ENCODE data around the gene ZNF408.

ZNF408 gene

DNA sequence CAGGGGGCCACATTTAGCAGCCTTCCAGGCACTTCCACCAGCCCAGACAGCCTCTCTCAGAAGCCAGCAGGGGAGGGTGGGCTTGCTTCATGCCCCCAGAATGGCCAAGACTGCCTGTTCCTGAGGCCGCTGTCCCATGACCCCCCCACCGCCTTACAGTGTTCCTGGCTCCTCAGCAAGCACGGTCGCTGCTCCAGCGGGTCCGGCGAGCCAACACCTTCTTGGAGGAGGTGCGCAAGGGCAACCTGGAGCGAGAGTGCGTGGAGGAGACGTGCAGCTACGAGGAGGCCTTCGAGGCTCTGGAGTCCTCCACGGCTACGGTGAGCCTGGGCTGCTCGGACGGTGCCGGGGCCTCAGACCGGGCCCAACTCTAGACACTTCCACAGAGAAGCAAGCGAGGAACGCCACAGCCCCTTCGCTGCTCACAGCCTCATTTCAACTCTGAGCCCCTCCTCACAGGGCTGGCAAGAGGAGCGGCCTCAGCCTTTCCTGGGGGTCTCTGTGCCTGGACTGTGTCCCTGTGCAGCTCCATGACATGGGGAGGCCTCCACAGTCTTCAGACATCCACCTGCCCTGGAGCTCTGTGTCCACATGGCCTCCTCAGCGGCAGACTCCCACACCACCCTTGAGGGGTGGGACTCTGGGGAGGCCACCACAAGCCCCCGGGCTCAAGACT lies 18.9 kb downstream of the ZNF408 start:
- Histone ChIP-seq H3K4me3 (ENCODE audit: low read depth in 1 of 2, low read length in 1 of 2) (no peak overlapping the region), H3K9me3 (no peaks in the 10 kb centered on the region), H3K4me1 (ENCODE audit: control insufficient read depth in 1 of 2, insufficient read depth in 1 of 2, low read depth in 1 of 2, low read length in 1 of 2) (no peaks in the 10 kb centered on the region), H3K36me3 (no peaks in the 10 kb centered on the region), H3K27ac (no peak overlapping the region), H3K27me3 (no peaks in the 10 kb centered on the region)
- TF ChIP-seq, protein P1, sequence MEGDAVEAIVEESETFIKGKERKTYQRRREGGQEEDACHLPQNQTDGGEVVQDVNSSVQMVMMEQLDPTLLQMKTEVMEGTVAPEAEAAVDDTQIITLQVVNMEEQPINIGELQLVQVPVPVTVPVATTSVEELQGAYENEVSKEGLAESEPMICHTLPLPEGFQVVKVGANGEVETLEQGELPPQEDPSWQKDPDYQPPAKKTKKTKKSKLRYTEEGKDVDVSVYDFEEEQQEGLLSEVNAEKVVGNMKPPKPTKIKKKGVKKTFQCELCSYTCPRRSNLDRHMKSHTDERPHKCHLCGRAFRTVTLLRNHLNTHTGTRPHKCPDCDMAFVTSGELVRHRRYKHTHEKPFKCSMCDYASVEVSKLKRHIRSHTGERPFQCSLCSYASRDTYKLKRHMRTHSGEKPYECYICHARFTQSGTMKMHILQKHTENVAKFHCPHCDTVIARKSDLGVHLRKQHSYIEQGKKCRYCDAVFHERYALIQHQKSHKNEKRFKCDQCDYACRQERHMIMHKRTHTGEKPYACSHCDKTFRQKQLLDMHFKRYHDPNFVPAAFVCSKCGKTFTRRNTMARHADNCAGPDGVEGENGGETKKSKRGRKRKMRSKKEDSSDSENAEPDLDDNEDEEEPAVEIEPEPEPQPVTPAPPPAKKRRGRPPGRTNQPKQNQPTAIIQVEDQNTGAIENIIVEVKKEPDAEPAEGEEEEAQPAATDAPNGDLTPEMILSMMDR (IDR thresholded peaks at IDR 0.05): no peak

DNA sequence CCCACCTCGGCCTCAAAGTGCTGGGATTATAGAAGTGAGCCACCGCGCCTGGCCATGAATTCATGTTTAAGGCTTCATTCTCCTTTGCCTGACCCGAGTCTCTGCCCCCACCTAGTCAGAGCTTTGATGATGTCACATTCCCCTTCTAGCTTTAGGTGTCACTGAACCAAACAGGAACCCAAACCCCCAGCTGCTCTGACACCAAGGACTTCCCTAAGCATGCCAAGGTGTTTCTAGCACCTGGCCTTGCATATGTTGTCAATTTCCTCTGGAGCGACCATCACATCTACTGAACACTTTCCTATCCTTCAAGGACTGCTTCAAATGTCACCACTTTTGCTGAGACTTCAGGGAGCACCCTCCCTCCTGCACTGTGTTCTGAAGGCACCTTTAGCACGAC lies 20.5 kb downstream of the ZNF408 start:
- Histone ChIP-seq H3K27me3 (no peaks in the 10 kb centered on the region), H3K4me1 (ENCODE audit: control insufficient read depth in 1 of 2, insufficient read depth in 1 of 2, low read depth in 1 of 2, low read length in 1 of 2) (no peaks in the 10 kb centered on the region), H3K4me3 (ENCODE audit: low read depth in 1 of 2, low read length in 1 of 2) (no peak overlapping the region), H3K36me3 (no peaks in the 10 kb centered on the region), H3K9me3 (no peaks in the 10 kb centered on the region), H3K27ac (no peak overlapping the region)
- TF ChIP-seq, protein P1 (IDR thresholded peaks at IDR 0.05): no peak

DNA sequence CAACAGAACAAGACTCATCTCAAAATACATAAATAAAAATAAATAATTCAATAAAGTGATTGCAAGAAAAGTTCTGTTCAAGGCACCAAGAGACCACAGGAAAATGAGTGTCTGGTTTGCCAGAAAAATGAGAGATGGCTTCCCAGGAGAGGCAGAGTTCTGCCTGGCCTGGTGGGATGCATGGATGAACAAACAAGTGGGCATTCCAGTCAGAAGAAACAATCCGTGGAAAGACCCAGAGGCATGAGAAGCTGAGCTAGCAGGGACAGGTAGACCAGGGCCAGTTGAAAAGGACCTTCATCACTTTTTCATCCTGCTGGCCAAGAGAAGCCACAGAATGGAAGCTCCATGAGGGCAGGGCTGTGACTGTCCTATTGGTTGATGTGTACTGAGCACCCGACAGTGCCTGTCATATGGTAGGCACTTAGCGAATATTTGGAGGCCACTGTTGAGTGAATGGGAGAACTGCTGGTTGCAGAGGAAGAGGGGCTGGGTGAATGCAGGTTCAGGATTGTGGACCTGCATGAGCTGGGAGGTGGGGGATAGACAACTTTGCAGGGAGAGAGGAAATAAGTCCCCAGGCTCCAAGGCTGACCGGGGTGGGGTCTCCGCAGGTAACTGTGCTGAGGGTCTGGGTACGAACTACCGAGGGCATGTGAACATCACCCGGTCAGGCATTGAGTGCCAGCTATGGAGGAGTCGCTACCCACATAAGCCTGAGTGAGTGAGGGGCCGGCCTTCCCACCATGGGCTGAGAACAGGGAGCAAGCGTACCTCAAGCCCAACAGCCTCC lies 21.9 kb downstream of the ZNF408 start:
- no peak overlapping the region for H3K4me3 ChIP-seq (ENCODE audit: low read depth in 1 of 2, low read length in 1 of 2)
- no peaks in the 10 kb centered on the region for H3K9me3 ChIP-seq
- H3K36me3 ChIP-seq: no peaks in the 10 kb centered on the region
- TF ChIP-seq, protein P1 (IDR thresholded peaks at IDR 0.05): no peak
- no peak overlapping the region for H3K27ac ChIP-seq
- H3K4me1 ChIP-seq (ENCODE audit: control insufficient read depth in 1 of 2, insufficient read depth in 1 of 2, low read depth in 1 of 2, low read length in 1 of 2): no peaks in the 10 kb centered on the region
- H3K27me3 ChIP-seq: no peaks in the 10 kb centered on the region

DNA sequence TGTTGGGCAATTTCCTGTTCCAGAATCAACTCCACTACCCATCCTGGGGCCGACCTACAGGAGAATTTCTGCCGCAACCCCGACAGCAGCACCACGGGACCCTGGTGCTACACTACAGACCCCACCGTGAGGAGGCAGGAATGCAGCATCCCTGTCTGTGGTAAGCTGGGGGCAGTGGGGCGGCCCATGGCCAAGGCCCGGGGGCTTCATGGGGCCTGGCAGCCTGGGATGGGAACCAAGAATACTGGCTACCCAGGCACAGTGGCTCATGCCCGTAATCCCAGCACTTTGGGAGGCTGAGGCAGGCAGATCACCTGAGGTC lies 22.5 kb downstream of the ZNF408 start:
- Histone ChIP-seq H3K4me3 (ENCODE audit: low read depth in 1 of 2, low read length in 1 of 2) (no peak overlapping the region), H3K9me3 (no peaks in the 10 kb centered on the region), H3K27me3 (no peaks in the 10 kb centered on the region), H3K27ac (no peak overlapping the region), H3K36me3 (no peaks in the 10 kb centered on the region), H3K4me1 (ENCODE audit: control insufficient read depth in 1 of 2, insufficient read depth in 1 of 2, low read depth in 1 of 2, low read length in 1 of 2) (no peaks in the 10 kb centered on the region)
- TF ChIP-seq, protein P1 (IDR thresholded peaks at IDR 0.05): no peak

DNA sequence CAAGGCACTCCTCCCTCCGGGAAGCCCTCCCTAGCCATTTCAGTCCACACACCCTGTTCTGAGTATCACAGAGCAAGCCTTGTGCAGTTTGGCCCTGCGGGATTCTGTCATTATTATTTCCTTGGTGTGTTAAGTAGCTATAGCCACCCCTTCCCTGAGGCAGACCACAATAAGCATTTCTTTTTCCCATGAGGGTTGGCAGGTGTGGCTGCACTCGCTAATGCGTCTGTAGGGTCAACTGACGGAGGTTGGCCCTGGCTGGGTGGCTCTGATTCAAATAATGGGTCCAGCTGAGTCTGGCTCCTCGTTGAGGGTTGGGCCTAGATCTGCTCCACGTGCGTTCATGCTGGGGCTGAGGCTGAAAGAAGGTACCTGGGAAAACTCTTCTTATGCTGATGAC lies 23.3 kb downstream of the ZNF408 start:
- Histone ChIP-seq H3K4me1 (ENCODE audit: control insufficient read depth in 1 of 2, insufficient read depth in 1 of 2, low read depth in 1 of 2, low read length in 1 of 2) (no peaks in the 10 kb centered on the region), H3K27ac (no peak overlapping the region), H3K27me3 (no peaks in the 10 kb centered on the region), H3K4me3 (ENCODE audit: low read depth in 1 of 2, low read length in 1 of 2) (no peak overlapping the region), H3K36me3 (no peaks in the 10 kb centered on the region), H3K9me3 (no peaks in the 10 kb centered on the region)
- TF ChIP-seq, protein P1 (IDR thresholded peaks at IDR 0.05): no peak

All from neutrophil (primary cell).